OCI-LY3 (cell line): ENCODE data around the gene ADGRG1.
"Not testable (repeated sequence)": the region's sequence is repeated elsewhere in the genome, so short reads cannot be mapped to it uniquely, and the experiment has no call there.

Experiments used
- H2AFZ ChIP-seq: fragments of 200-600, 300-600 bp; shearing (Covaris generic); 2 replicates; pipeline ENCODE4 v1.6.0; 2014; ENCODE audit warnings: antibody characterized with exemption, low read depth, low read length
- H3K27ac ChIP-seq: fragments of 200-600, 300-600 bp; sonication (generic); 2 replicates; pipeline ENCODE4 v1.5.1; 2014; ENCODE audit warnings: mild to moderate bottlenecking, low read length, moderate library complexity, mixed read lengths
- H3K27me3 ChIP-seq: fragments of 200-600, 300-600 bp; sonication (generic); 2 replicates; pipeline ENCODE4 v1.6.1; 2014; ENCODE audit warnings: low read depth, low read length, mixed read lengths
- H3K36me3 ChIP-seq: fragments of 200-600, 300-600 bp; sonication (generic); replicated peaks from 2 replicates; pipeline ENCODE3; 2014; ENCODE audit warnings: low read depth, low read length, mixed read lengths
- H3K4me1 ChIP-seq: fragments of 300-600, 200-600 bp; sonication (generic); 2 replicates; pipeline ENCODE4 v1.6.1; 2014; ENCODE audit warnings: low read length, mixed read lengths
- H3K4me2 ChIP-seq: fragments of 200-600, 300-600 bp; sonication (generic); 2 replicates; pipeline ENCODE4 v1.6.1; 2014; ENCODE audit warnings: low read length, mixed read lengths
- H3K4me3 ChIP-seq: fragments of 300-600, 200-600 bp; sonication (generic); 2 replicates; pipeline ENCODE4 v1.5.1; 2014; ENCODE audit warnings: antibody characterized with exemption, mild to moderate bottlenecking, low read length, moderate library complexity
- H3K79me2 ChIP-seq: fragments of 300-600, 200-600 bp; shearing (Covaris generic); 2 replicates; pipeline ENCODE4 v1.6.1; 2014; ENCODE audit warnings: mild to moderate bottlenecking, low read length, mixed read lengths
- H3K9ac ChIP-seq: fragments of 300-600, 200-600 bp; shearing (Covaris generic); 2 replicates; pipeline ENCODE4 v1.6.0; 2014; ENCODE audit warnings: mild to moderate bottlenecking, low read length, moderate library complexity
- H3K9me3 ChIP-seq: fragments of 200-600, 300-600 bp; shearing (Covaris generic); 2 replicates; pipeline ENCODE4 v1.6.1; 2014; ENCODE audit warnings: low read length, mixed read lengths; ENCODE audit not compliant: insufficient read depth
- H4K20me1 ChIP-seq: fragments of 200-600, 300-600 bp; sonication (generic); 2 replicates; pipeline ENCODE4 v1.6.1; 2016; ENCODE audit warnings: low read length, mixed read lengths; ENCODE audit not compliant: insufficient read depth
- CTCF ChIP-seq: fragments of 200-600, 300-600 bp; sonication (generic); IDR thresholded peaks from 2 replicates; pipeline ENCODE4 v1.5.1; 2014; ENCODE audit warnings: antibody characterized with exemption, low read length, low read depth
- EZH2phosphoT487 ChIP-seq: fragments of 200-600 bp; shearing (Covaris generic); IDR thresholded peaks from 2 replicates; pipeline ENCODE4 v1.6.1; 2018; ENCODE audit warnings: antibody characterized with exemption, mixed run types, low read depth

ADGRG1 gene

DNA sequence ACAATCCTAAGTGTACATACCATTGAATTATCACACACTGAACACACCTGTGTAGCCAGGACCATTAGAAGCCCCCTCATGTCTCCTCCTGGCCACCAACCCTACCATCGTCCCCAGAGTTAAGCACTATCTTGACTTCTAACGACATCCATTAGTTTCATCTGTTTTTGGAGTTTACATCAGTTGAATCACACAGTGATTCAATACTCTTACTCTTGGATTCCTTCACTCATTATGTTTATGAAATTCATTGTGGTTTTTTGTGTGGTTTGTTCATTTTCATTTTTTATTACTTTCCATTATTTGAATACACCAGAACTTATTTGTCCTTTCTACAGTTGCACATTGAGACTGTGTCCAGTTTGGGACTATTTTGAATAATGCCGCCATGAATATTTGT is 79.7 kb downstream of the ADGRG1 start:
- Histone ChIP-seq H3K27ac (no peak overlapping the region), H3K4me3 (no peak overlapping the region), H3K36me3 (no peaks in the 10 kb centered on the region), H3K9ac (no peak overlapping the region), H3K27me3 (peaks cover 56% of the 10 kb centered on the region), H3K4me1 (no peaks in the 10 kb centered on the region), H2AFZ (no peak overlapping the region), H3K9me3 (no peaks in the 10 kb centered on the region), H3K4me2 (no peak overlapping the region), H3K79me2 (no peaks in the 10 kb centered on the region), H4K20me1 (no peaks in the 10 kb centered on the region)
- TF ChIP-seq EZH2phosphoT487 (no peak), CTCF (no peak)

GRCh38 chr16:57709663-57710062 is 81.2 kb downstream of the ADGRG1 start:
- Histone ChIP-seq H3K4me2 (no peak overlapping the region), H3K27ac (no peak overlapping the region), H3K4me3 (no peak overlapping the region), H3K36me3 (no peaks in the 10 kb centered on the region), H3K9ac (no peak overlapping the region), H3K9me3 (no peaks in the 10 kb centered on the region), H3K79me2 (no peaks in the 10 kb centered on the region), H2AFZ (no peak overlapping the region), H4K20me1 (no peaks in the 10 kb centered on the region), H3K27me3 (peaks cover 69% of the 10 kb centered on the region), H3K4me1 (no peaks in the 10 kb centered on the region)
- no peak for TF ChIP-seq CTCF
- TF ChIP-seq EZH2phosphoT487: no peak

DNA sequence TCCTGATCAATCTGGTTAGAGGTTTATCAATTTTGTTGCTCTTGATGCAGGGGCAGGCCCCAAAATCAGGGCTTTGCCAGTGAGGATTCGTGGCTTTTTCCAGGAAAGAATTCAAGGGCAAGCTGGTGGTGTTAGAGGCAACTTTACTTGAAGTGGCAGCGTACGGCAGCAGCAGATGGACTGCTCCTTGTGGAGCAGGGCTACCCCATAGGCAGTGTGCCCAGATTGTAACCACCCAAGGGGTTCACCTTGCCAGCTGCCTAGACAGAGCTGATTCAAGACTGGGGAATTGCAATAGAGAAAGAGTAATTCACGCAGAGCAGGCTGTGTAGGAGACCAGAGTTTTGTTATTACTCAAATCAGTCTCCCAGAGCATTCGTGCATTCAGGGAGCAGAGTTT is 82.9 kb downstream of the ADGRG1 start:
- Histone ChIP-seq H3K36me3 (no peaks in the 10 kb centered on the region), H3K4me3 (no peak overlapping the region), H3K27me3 (peaks cover 73% of the 10 kb centered on the region), H4K20me1 (no peaks in the 10 kb centered on the region), H3K79me2 (no peaks in the 10 kb centered on the region), H3K4me1 (no peaks in the 10 kb centered on the region), H3K9ac (no peak overlapping the region), H3K27ac (no peak overlapping the region), H2AFZ (no peak overlapping the region), H3K9me3 (no peaks in the 10 kb centered on the region), H3K4me2 (no peak overlapping the region)
- TF ChIP-seq EZH2phosphoT487 (no peak), CTCF (no peak)

DNA sequence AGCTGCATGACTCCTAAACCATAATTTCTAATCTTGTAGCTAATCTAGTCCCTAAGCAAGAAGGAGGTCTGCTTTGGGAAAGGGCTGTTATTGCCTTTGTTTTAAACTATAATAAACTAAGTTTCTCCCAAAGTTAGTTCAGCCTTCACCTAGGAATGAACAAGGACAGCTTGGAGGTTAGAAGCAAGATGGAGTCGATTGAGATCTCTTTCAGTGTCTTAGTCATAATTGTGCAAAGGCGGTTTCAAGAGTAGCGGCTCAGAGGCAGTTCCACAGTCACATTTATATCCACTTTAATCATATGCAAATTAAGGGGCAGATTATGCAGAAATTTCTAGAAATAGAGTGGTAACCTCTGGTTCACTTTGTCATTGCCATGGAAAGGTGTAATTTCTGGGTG is 83.6 kb downstream of the ADGRG1 start:
- H3K27me3 ChIP-seq: peaks cover 73% of the 10 kb centered on the region
- H3K4me1 ChIP-seq: no peaks in the 10 kb centered on the region
- H3K9ac ChIP-seq: no peak overlapping the region
- no peaks in the 10 kb centered on the region for H4K20me1 ChIP-seq
- no peak overlapping the region for H2AFZ ChIP-seq
- H3K4me2 ChIP-seq: no peak overlapping the region
- no peak overlapping the region for H3K27ac ChIP-seq
- H3K36me3 ChIP-seq: no peaks in the 10 kb centered on the region
- H3K9me3 ChIP-seq: no peaks in the 10 kb centered on the region
- H3K4me3 ChIP-seq: no peak overlapping the region
- TF ChIP-seq EZH2phosphoT487 (no peak), CTCF (no peak)
- no peaks in the 10 kb centered on the region for H3K79me2 ChIP-seq

DNA sequence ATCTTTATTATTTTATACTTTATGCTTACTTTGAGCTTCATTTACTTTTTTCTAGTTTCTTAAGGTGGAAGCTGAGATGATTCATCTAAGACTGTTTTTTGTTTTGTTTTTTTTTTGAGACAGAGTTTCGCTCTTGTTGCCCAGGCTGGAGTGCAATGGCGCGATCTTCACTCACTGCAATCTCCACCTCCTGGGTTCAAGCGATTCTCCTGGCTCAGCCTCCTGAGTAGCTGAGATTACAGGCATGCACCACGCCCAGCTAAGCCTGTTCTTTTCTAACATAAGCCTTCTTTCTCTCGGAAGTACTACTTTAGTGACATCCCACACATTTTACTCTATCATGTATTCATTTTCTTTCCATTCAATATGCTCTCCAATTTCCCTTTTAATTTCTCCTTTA is 84.1 kb downstream of the ADGRG1 start:
- H3K4me3 ChIP-seq, H3K4me2 ChIP-seq, H3K9me3 ChIP-seq, H2AFZ ChIP-seq, H3K79me2 ChIP-seq, H3K36me3 ChIP-seq, H3K9ac ChIP-seq, H3K27ac ChIP-seq, H4K20me1 ChIP-seq, H3K4me1 ChIP-seq: not testable (repeated sequence)
- peaks cover 73% of the 10 kb centered on the region for H3K27me3 ChIP-seq
